ENCODE data around the gene ZNF772.
"Not testable (repeated sequence)": the region's sequence is repeated elsewhere in the genome, so short reads cannot be mapped to it uniquely, and the experiment has no call there.

Gene ZNF772

DNA sequence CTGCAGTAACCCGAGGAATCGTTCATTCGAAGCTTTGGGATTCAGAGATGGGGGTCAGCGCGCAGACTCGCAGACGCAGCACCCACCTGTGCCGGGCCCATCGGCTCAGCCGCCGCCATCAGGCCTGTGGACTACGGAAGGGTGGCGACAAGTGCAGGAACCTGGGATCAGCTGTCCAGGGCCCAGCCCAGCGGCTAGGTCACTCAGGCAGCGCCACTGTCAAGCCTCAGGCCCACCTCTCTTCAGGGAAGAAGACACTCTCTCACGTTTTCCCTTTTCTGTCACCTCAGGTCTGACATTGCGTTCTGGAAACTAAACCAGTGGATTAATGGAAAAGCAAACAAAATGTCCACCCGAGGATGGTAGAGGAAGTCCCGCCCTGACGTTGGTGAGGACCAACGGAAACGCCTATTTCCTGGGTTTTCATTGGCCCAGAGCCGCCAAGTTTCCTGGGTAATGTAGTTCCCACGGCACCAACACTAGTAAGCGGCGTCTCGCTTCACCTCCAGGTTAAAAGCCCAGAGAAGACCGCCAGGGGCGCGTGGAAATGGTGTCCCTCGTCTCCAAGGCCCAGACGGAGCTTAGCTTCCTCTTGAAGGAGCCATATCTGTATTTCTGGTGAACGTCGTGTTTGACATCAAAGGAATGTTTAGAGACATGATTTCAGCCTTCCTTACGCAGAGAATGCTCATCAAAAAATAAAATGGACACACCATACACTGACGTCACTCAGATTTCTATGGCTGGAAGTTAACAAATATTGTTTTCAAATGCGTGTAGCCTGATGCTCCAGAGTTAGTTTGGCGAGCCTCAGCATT is at the start of gene ZNF772:
Gene ZNF772 (minus strand): TSS at position 376 of the 818 bp plus-strand sequence. CDS start 257 bp downstream, at position 119.
- peak; percentile 94 for DNase-seq

- not testable (repeated sequence) for DNase-seq
Observed at GRCh38 chr19:57518021-57518420, 40.7 kb upstream of the ZNF772 start.

DNA sequence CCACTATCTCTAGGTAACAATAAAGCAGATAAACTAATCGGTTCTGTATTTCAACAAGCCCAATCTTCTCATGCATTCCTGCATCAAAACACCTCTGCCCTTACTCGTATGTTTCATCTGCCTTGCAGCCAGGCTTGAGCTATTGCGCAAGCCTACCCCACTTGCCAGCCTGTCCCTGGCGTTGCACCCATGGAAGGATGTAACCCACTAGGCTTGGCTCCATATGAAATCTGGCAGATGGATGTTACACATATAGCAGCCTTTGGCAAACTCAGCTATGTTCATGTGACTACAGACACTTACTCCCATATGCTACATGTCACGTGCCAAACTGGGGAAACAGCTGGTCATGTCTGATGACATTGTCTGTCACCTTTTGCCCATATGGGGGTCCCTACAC is 37.9 kb upstream of the ZNF772 start:
- DNase-seq, result no peak

DNA sequence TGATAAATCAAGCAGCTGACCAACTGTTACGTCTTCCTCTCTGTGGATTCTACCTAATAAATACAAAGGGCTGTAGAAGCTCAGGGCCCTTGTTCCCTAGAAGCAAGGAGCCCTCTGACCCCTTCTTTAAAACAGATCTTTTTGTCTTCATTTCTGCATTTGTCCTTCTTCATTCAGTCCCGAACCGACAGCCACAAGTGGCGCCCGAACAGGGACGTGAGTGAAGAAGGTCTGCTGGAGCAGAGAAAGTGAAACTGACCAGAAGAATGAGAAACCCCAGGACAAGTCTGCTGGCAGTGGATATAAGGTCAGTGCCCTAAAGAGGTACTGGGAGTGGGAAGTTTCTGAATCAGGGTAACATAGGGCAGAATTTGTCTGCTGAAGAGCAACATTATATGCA is 35.5 kb upstream of the ZNF772 start:
- DNase-seq, result no peak

- DNase-seq, result no peak
Observed at GRCh38 chr19:57511484-57511883, 34.1 kb upstream of the ZNF772 start.

GRCh38 chr19:57506163-57506562 is 28.8 kb upstream of the ZNF772 start:
- DNase-seq, result no peak

DNA sequence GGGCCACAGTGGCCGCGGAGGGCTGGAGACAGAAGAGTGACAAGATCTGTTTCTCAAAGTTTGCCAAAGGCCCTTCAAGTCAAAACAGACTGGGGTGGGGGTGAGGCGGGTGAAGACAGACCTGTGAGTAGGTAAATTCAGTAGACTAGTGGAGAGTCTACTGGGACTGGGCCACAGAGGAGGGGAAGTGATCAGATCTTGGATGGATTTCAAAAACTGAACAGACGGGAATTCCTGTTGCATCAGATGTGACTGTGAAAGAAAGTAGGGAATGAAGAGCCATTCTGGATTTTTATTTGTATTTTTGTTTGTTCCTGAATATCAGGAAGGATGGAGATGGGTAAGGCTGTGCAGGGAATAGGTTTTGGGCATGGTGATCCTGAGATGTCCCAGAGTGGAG is 23.0 kb upstream of the ZNF772 start:
- DNase-seq, result not testable (repeated sequence)

GRCh38 chr19:57499680-57500395 is 22.5 kb upstream of the ZNF772 start, which contains the start of gene ZNF773:
ZNF773 (plus strand) TSS chr19:57499938; CDS start chr19:57500081, 143 bp downstream.
- peak; percentile 96 to 97 for DNase-seq

- not testable (repeated sequence) for DNase-seq
Observed at GRCh38 chr19:57499332-57499679, 21.9 kb upstream of the ZNF772 start.

DNA sequence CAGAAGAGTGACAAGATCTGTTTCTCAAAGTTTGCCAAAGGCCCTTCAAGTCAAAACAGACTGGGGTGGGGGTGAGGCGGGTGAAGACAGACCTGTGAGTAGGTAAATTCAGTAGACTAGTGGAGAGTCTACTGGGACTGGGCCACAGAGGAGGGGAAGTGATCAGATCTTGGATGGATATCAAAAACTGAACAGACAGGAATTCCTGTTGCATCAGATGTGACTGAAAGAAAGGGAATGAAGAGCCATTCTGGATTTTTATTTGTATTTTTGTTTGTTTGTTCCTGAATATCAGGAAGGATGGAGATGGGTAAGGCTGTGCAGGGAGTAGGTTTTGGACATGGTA is 10.9 kb upstream of the ZNF772 start:
- DNase-seq, result not testable (repeated sequence)

DNA sequence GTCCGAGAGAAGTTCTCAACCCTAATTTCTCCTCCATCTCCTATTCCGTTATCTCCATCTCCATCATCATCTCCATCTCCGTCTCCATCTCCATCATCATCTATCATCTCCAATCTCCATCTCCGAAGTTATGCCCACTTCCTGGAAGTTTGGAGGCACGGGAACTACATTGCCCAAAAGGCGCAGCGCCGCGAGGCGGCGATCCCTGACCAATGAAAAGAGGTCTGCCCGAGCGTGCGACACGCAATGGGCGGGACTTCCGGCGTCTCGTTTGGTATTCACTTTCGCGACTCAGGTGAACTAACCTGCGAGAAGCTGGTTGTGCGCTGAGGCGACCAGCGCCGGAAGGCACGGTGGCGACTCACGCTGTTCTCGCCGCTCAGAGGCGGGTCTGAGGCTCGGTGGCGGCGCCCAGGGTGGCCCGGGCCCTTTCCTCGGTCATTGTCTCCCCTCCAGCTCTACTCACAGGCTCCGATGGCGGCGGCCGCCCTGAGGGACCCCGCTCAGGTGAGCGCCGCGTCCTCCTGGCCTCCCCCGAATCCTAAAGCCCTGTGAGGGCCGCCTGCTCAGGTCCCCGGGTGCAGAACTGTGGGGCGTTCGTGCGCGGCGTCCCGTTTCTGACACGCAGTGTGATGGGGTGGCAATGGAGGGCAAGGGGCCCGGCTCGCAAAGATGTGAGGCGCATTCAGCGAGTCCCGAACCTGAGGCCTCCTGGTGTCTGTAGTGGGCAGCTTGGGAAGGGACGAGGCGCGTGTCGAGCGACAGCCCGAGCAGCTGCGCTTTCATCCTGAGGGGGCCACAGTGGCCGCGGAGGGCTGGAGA is 10.3 kb upstream of the ZNF772 start, which contains the start of gene ZNF419:
Gene ZNF419 (plus strand): TSS at position 274 of the 822 bp plus-strand sequence. CDS start 201 bp downstream, at position 475.
- peak; percentile 94 to 95 for DNase-seq

- DNase-seq, result no peak
Observed at GRCh38 chr19:57473646-57474045, 3.7 kb downstream of the ZNF772 start.

GRCh38 chr19:57466489-57466888 is 10.9 kb downstream of the ZNF772 start:
- DNase-seq, result no peak

DNA sequence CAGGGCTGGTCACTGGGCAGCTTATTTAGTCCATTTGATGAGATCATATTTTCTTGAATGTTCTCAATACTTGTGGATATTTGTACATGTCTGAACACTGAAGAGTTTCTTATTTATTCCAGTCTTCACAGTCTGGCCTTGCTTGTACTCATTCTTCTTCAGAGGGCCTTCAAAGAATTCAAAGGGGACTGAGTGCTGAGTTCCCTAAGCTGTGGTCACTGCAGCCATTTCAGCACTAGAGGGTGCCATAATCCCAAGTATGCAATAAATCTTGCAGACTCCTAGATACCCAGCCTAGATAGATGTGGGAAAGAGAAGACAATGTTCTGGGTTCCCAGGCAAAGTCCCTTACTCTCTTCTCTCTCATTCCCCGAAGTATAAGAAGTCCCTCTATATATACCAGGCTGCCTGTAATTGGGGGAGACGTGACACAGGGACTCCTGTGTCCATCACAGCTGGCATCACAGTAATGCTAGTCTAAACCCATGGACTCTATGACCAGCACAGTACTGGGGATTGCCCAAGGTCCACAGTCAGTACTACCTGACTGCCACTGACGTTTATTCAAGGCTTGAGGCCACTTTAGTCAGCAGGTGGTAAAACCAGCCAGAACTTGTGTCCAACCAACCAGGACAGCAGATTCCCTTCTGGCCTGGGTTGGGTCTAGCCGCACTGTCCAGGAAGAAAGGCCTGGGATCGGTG is 11.5 kb downstream of the ZNF772 start:
- peak in 1 of 2 donors; percentile 53 for DNase-seq

DNA sequence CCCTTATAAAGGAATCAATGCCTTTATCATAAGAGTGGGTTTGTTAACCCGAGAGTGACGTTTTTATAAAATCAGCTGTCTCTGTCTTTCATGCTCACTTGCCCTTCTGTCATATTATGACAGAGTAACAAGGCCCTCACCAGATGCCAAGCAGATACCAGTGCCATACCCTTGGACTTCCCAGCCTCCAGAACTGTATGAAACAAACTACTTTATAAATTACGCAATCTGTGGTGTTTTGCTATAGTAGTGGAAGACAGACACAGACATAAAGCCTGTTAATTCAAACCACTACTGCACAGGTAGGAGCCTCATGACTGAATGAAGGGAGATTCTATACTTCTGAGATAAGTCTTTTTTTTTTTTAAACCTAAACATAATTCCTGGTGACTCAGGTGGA is 25.1 kb downstream of the ZNF772 start:
- DNase-seq, result no peak

GRCh38 chr19:57443121-57443696 is 34.2 kb downstream of the ZNF772 start:
- DNase-seq, result no peak

GRCh38 chr19:57441979-57442752 is 35.2 kb downstream of the ZNF772 start:
- no peak for DNase-seq

DNA sequence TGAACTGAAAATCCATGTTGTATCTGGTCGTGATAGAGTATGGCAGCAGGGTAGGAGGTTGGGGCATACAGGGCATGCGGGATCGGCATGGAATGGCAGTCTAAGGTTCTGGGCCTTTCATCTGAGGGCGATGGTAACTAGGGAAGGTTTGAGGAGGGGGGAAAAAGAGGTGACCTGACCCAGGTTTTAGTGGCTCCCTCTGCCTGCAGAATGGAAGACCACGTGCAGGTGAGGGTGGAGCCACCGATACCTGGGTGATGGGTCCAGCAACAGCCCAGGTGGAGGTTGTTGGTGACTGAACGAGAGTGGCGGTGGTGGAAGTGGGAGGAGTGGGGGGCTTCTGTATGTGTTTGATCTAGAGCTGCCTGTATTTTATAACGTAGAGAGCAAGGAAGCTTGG is 38.4 kb downstream of the ZNF772 start:
- DNase-seq, result no peak

GRCh38 chr19:57437931-57438330 is 39.4 kb downstream of the ZNF772 start:
- DNase-seq, result no peak

DNA sequence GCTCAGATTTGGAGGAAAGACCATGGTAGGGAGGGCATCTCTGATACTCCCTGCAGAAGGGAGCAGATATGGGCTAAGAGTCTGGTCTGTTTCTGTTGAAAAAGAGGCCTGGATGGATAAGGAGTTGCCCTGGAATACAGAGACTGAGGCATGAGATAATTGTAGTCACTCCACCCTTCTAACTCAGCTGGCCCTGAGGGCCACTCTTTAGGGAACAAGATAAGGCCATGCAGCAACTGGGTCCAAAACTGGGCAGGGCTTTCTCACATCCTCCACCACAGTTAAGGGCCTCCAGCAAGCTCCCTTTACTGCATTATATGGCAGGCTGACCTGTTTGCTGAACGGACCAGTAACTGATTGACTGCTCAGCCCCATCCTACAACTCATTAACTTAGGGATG is 40.9 kb downstream of the ZNF772 start:
- DNase-seq, result no peak

All from CD4-positive, alpha-beta T cell treated with Interleukin-4 for 1 hour (primary cell).